Activated CD4-positive, alpha-beta T cell treated with anti-CD3 and anti-CD28 coated beads, Interleukin-2, amount 50 U/mL, for 48 hours (primary cell): ENCODE measurements around the gene SQSTM1.
A peak's percentile ranks its signal among the peaks of the same experiment; 100 is the strongest.
"Not testable (repeated sequence)": the region's sequence is repeated elsewhere in the genome, so short reads cannot be mapped to it uniquely, and the experiment has no call there.

Experiments
- DNase-seq, 2 experiments: peaks; one replicate each; pipeline ENCODE4 v3.0.0-alpha.2; 2020

The SQSTM1 gene

GRCh38 chr5:179820483-179821297, at the start of gene SQSTM1:
SQSTM1 (plus strand) TSS chr5:179820905; CDS start chr5:179820937, 32 bp downstream.
- peak; percentile 77 to 81 for DNase-seq

GRCh38 chr5:179771311-179771895, 49.3 kb upstream of the SQSTM1 start:
- no peak for DNase-seq

- no peak for DNase-seq
Measured at GRCh38 chr5:179772351-179772750, 48.4 kb upstream of the SQSTM1 start.

GRCh38 chr5:179773686-179774040, 47.0 kb upstream of the SQSTM1 start:
- DNase-seq, result no peak

GRCh38 chr5:179774442-179774841, 46.3 kb upstream of the SQSTM1 start:
- no peak for DNase-seq

- DNase-seq, result no peak
Measured at GRCh38 chr5:179776411-179776938, 44.2 kb upstream of the SQSTM1 start.

GRCh38 chr5:179777456-179777855, 43.2 kb upstream of the SQSTM1 start:
- DNase-seq, result no peak

- no peak for DNase-seq
Measured at GRCh38 chr5:179777909-179778308, 42.8 kb upstream of the SQSTM1 start.

- no peak for DNase-seq
Measured at GRCh38 chr5:179778591-179778990, 42.1 kb upstream of the SQSTM1 start.

- no peak for DNase-seq
Measured at GRCh38 chr5:179779826-179780225, 40.9 kb upstream of the SQSTM1 start.

- no peak for DNase-seq
Measured at GRCh38 chr5:179780362-179780761, 40.3 kb upstream of the SQSTM1 start.

- DNase-seq, result no peak
Measured at GRCh38 chr5:179781846-179782245, 38.9 kb upstream of the SQSTM1 start.

- no peak for DNase-seq
Measured at GRCh38 chr5:179783128-179783527, 37.6 kb upstream of the SQSTM1 start.

GRCh38 chr5:179786861-179787260, 33.8 kb upstream of the SQSTM1 start:
- no peak for DNase-seq

- DNase-seq, result no peak
Measured at GRCh38 chr5:179788193-179788854, 32.4 kb upstream of the SQSTM1 start.

- not testable (repeated sequence) for DNase-seq
Measured at GRCh38 chr5:179789278-179789677, 31.4 kb upstream of the SQSTM1 start.

GRCh38 chr5:179791881-179792611, 28.7 kb upstream of the SQSTM1 start:
- DNase-seq, result no peak

GRCh38 chr5:179792612-179793467, 27.9 kb upstream of the SQSTM1 start:
- no peak for DNase-seq

GRCh38 chr5:179793468-179794139, 27.1 kb upstream of the SQSTM1 start, which contains the start of gene LTC4S:
LTC4S (plus strand) TSS chr5:179793986; CDS start chr5:179794081, 95 bp downstream.
- peak in 1 of 2 experiments; percentile 35 for DNase-seq

GRCh38 chr5:179794171-179794570, 26.5 kb upstream of the SQSTM1 start:
- no peak for DNase-seq

- no peak for DNase-seq
Measured at GRCh38 chr5:179794575-179794974, 26.1 kb upstream of the SQSTM1 start.
